Astrocyte of the cerebellum (primary cell): Measurements from ENCODE around the gene TRMT10B.
"Not testable (repeated sequence)": the region's sequence is repeated elsewhere in the genome, so short reads cannot be mapped to it uniquely, and the experiment has no call there.

ENCODE experiments used
- DNase-seq: peaks from one replicate; pipeline ENCODE4 v3.0.0-alpha.2; 2011; ENCODE audit warnings: low read depth
- H3K4me3 ChIP-seq: 2 replicates; pipeline ENCODE4 v1.5.1; 2011; ENCODE audit warnings: mild to moderate bottlenecking, low read depth, low read length, moderate library complexity
- CTCF ChIP-seq: IDR thresholded peaks from 2 replicates; pipeline ENCODE4 v1.5.1; 2012; ENCODE audit warnings: low read length, low read depth, moderate library complexity, mild to moderate bottlenecking; ENCODE audit errors: missing control alignments
- in situ Hi-C: cut with HindIII; loops from 2 replicates; pipeline ENCODE4 v1.10.0; 2017; ENCODE audit warnings: low sequenced_read_pairs

TRMT10B gene

GRCh38 chr9:37801959-37802711 is 48.5 kb downstream of the TRMT10B start:
- in situ Hi-C loops = no loop called here
- no peak for DNase-seq
- TF ChIP-seq CTCF = no peak
- H3K4me3 ChIP-seq = peak overlapping the region; percentile 88

DNA sequence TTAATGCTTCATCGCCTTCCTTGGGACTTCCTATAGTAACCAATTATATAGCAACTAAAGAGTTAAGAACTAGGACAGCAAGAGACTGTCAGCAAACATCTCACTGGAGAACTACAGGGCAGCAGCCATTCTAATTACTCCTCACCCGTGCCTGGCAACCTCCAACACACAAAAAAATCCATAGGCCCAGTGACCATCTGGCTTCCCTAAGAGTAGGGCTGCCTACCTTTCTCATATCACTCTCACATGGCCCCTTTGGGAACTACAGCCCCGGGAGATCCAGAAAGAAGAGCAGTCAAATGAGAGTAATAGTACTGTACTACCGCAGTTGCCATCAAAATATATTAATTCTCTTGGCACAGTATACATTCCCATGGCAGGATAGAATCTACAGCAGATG is 52.7 kb downstream of the TRMT10B start:
- in situ Hi-C loops = no loop called here
- H3K4me3 ChIP-seq = no peak overlapping the region
- no peak for TF ChIP-seq CTCF
- DNase-seq = no peak

GRCh38 chr9:37809676-37810075 is 56.1 kb downstream of the TRMT10B start:
- DNase-seq, in situ Hi-C loops: not testable (repeated sequence)

DNA sequence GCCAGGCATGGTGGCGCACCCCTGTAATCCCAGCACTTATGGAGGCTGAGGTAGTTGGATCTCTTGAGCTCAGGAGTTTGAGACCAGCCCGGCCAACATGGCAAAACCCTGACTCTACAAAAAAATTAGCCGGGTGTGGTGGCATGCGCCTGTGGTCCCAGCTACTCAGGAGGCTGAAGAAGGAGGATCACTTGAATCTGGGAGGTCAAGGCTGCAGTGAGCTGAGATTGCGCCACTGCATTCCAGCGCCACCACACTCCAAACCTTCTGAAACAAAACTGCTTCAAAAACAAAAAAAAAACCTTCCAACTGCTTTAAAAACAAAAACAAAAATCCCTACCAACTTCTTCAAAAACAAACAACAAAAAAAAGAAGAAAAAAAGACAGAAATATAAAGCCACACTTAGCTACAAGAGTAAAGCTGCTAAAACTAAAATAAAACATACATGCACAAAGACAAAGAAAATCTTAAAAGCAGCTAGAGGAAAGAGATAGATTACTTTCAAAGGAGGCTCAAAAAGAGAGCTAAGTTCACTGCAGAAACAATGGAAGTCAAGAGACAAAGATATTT is 58.4 kb downstream of the TRMT10B start:
- no peak for DNase-seq
- TF ChIP-seq CTCF = no peak
- H3K4me3 ChIP-seq = no peak overlapping the region
- in situ Hi-C loops = no loop called here

More at GRCh38 chr9:37809676-37810075, 56.1 kb downstream of the TRMT10B start:
- not testable (repeated sequence) for H3K4me3 ChIP-seq

DNA sequence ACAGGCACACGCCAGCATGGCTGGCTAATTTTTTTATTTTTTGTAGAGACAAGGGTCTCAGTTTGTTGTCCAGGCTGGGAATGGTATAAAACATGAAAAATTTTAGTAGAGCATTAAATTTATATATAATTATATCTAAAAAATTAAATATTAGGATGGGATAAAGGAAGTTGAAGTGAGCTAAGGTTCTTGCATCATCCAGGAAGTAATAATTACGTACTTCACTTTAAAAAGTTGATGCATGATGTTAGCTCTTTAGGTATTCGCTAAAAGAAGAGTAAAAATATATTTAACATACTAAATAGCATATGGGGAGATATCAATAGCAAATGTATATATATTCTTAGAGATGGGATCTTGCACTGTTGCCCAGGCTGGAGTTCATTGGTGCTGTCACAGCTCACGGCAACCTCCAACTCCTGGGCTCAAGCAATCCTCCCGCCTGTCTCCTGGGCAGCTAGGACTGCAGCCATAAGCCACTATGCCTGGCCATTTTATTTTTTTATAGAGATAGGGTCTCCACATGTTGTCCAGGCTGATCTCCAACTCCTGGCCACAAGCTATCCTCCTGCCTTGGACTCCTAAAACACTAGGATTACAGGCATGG is 59.3 kb downstream of the TRMT10B start:
- no peak overlapping the region for H3K4me3 ChIP-seq

DNA sequence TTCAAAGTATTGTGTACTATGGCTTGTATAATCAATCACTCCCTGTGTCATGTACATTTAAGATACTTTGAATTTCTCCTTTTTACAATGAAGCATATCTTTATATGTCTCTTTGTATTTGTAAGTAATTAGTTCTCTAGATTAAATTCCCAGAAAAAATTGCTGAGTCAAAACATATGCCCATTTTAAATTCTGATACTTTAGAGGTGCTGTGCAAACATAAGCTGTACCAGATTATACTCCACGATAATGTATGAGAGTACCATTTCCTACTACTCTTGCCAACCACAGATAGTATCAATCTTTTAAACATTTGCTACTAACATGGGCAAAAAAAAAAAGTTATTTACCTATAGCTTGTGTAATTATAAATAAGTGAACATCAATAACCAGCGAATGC is 65.2 kb downstream of the TRMT10B start:
- in situ Hi-C loops = no loop called here
- no peak overlapping the region for H3K4me3 ChIP-seq
- DNase-seq = no peak
- TF ChIP-seq CTCF = no peak

More for the DNA sequence above, 59.3 kb downstream of the TRMT10B start:
- in situ Hi-C loops = no loop called here
- TF ChIP-seq CTCF = no peak
- DNase-seq = no peak

DNA sequence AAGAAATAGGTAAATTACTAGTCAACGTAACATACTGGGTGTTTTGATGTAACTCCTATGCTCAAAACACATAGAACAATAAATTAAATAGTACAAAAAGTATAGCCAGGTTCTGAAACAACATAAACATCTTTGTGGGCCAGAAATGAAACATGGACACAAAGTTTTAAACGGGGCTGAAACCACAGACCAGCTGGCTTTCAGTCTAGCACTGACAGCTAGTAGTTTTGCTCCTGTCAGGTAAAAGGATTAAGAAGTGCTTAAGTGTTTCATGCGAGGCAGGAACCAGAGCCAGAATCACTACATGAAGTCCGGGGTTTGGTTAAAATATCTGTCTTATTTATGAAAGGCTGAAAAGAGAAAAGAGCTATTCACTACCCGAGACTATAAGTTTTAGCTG is 66.5 kb downstream of the TRMT10B start:
- TF ChIP-seq CTCF = no peak
- in situ Hi-C loops = no loop called here
- H3K4me3 ChIP-seq = no peak overlapping the region
- no peak for DNase-seq

DNA sequence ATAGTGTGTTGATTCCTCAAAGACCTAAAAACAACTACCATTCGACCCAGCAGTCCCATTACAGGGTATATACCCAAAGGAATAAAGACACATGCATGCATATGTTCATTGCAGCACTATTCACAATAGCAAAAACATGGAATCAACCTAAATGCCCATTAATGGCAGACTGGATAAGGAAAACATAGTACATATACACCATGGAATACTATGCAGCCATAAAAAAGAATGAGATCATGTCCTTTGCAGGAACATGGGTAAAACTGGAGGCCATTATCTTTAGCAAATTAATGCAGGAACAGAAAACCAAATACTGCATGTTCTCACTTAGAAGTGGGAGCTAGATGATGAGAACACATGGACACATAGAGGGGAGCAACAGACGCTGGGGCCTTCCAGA is 71.6 kb downstream of the TRMT10B start:
- H3K4me3 ChIP-seq, DNase-seq, in situ Hi-C loops: not testable (repeated sequence)
